Gastroesophageal sphincter (tissue), 4 donors: ENCODE results near the gene MTCL1. TPM values are rescaled to one million over a fixed set of nuclear protein-coding genes. Genes with fewer than 3 reads are reported as not detected.

ENCODE experiments used
- ATAC-seq: fragments of 150-250 bp; one replicate; pipeline ENCODE4 v1.9.1; 2016; ENCODE audit warnings: mild to moderate bottlenecking, moderate library complexity
- H3K27ac ChIP-seq, 4 donors: fragments of 200-600 bp; sonication (generic) in 3 of 4; 1 replicate in 3 of 4; 2 replicates in 1 of 4; pipeline ENCODE4 v1.5.1; 2016 to 2019
- H3K27me3 ChIP-seq: fragments of 200-600 bp; sonication (generic); one replicate; pipeline ENCODE4 v1.5.1; 2019
- H3K36me3 ChIP-seq, 2 donors: fragments of 200-600 bp; sonication (generic); one replicate each; pipeline ENCODE4 v1.5.1; 2019; ENCODE audit warnings: control low read depth in 1 of 2
- H3K4me1 ChIP-seq, 3 donors: fragments of 200-600 bp; sonication (generic); 1 replicate in 2 of 3; 2 replicates in 1 of 3; pipeline ENCODE4 v1.5.1; 2016 to 2019; ENCODE audit warnings: control low read depth in 2 of 3
- H3K4me3 ChIP-seq, 2 donors: fragments of 200-600 bp; sonication (generic); one replicate each; pipeline ENCODE4 v1.5.1; 2019; ENCODE audit warnings: mild to moderate bottlenecking in 1 of 2, moderate library complexity in 1 of 2
- H3K9me3 ChIP-seq, 3 donors: fragments of 200-600 bp; sonication (generic); one replicate each; pipeline ENCODE4 v1.5.1; 2017 to 2019; ENCODE audit warnings: control low read depth in 2 of 3
- EP300 ChIP-seq: sonication (generic); formaldehyde crosslinking; IDR thresholded peaks from one replicate; pipeline ENCODE4 v1.6.1; 2017; ENCODE audit warnings: antibody characterized with exemption, mild to moderate bottlenecking
- POLR2A ChIP-seq, 2 donors: fragments of 450-650 bp; IDR thresholded peaks; one replicate each; pipeline ENCODE4 v1.6.1; 2017; ENCODE audit warnings: antibody characterized with exemption in 2 of 2, mild to moderate bottlenecking in 2 of 2, moderate library complexity in 1 of 2
- POLR2AphosphoS5 ChIP-seq: sonication (generic); formaldehyde crosslinking; IDR thresholded peaks from one replicate; pipeline ENCODE4 v1.6.1; 2017; ENCODE audit warnings: antibody characterized with exemption
- WGBS, 2 donors: methylation state at CpG; one replicate each; pipeline ENCODE4 v1.1.5; 2018; ENCODE audit warnings: low coverage in 1 of 2; 5-methylcytosine and 5-hydroxymethylcytosine counted together
- total RNA-seq, 4 donors: library from RNA; depleted of rRNA; stranded (reverse); fragments of >200 nt; gene quantifications; one replicate each; pipeline ENCODE4 v1.1.0, GENCODE V29; 2016
- TF ChIP-seq, protein P1 (sequence below), 4 experiments: fragments of 200-600 bp in 2 of 4; fragments of 450-650 bp in 2 of 4; sonication (generic) in 1 of 4; IDR thresholded peaks; one replicate each; pipeline ENCODE4 v1.5.1; 2017 to 2019; ENCODE audit warnings: antibody characterized with exemption in 4 of 4, mild to moderate bottlenecking in 2 of 4, moderate library complexity in 2 of 4

Gene MTCL1
- total RNA-seq, 4 donors from 2014 or later: 35.0 to 68.0 (median 51.4) TPM

GRCh38 chr18:8662560-8663255 is 42.6 kb upstream of the MTCL1 start:
- H3K4me1 ChIP-seq: peaks cover 0 to 4% (median 0%) of the 10 kb centered on the region in 3 donors
- H3K27ac ChIP-seq: no peak overlapping the region
- no peak for ATAC-seq
- WGBS, 2 donors: 76 to 88% methylated on average over 6 of the region's 20 CpGs
- TF ChIP-seq POLR2AphosphoS5: no peak
- TF ChIP-seq, protein P1, sequence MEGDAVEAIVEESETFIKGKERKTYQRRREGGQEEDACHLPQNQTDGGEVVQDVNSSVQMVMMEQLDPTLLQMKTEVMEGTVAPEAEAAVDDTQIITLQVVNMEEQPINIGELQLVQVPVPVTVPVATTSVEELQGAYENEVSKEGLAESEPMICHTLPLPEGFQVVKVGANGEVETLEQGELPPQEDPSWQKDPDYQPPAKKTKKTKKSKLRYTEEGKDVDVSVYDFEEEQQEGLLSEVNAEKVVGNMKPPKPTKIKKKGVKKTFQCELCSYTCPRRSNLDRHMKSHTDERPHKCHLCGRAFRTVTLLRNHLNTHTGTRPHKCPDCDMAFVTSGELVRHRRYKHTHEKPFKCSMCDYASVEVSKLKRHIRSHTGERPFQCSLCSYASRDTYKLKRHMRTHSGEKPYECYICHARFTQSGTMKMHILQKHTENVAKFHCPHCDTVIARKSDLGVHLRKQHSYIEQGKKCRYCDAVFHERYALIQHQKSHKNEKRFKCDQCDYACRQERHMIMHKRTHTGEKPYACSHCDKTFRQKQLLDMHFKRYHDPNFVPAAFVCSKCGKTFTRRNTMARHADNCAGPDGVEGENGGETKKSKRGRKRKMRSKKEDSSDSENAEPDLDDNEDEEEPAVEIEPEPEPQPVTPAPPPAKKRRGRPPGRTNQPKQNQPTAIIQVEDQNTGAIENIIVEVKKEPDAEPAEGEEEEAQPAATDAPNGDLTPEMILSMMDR (IDR thresholded peaks at IDR 0.05): no peak
- no peaks in the 10 kb centered on the region for H3K9me3 ChIP-seq
- no peaks in the 10 kb centered on the region for H3K36me3 ChIP-seq
- H3K27me3 ChIP-seq: peaks cover 8% of the 10 kb centered on the region
- H3K4me3 ChIP-seq: no peak overlapping the region

GRCh38 chr18:8667846-8668245 is 37.5 kb upstream of the MTCL1 start:
- TF ChIP-seq POLR2A (IDR thresholded peaks at IDR 0.05): no peak
- TF ChIP-seq, protein P1 (IDR thresholded peaks at IDR 0.05): no peak
- TF ChIP-seq POLR2AphosphoS5: no peak
- no peak for TF ChIP-seq EP300
- Histone ChIP-seq H3K27me3 (peaks cover 7% of the 10 kb centered on the region), H3K27ac (no peak overlapping the region), H3K4me3 (no peak overlapping the region), H3K4me1 (no peaks in the 10 kb centered on the region), H3K9me3 (no peaks in the 10 kb centered on the region), H3K36me3 (no peaks in the 10 kb centered on the region)
- ATAC-seq: no peak
- WGBS, 2 donors: 67 to 91% methylated on average over 1 to 3 of the region's 3 CpGs

DNA sequence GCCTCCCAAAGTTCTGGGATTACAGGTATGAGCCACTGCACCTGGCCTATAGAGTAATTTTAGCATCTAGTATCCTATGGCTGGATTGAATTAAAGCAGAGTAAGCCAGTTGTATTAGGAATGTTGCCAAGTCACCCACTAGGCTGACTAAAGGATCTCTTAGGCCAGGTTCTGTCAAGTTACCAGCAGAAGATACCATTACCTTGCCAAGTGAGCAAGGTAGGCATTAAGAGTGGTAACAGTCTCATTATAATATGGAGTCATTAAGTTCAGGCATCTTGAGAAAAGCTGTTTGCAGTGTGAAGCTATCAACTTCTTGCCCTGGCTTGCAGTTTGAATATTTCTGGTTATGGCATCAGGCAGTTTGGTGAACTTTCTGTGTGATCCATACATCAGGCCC is 37.0 kb upstream of the MTCL1 start:
- Histone ChIP-seq H3K9me3 (no peaks in the 10 kb centered on the region), H3K27ac (no peak overlapping the region), H3K4me3 (no peak overlapping the region), H3K36me3 (no peaks in the 10 kb centered on the region), H3K4me1 (no peaks in the 10 kb centered on the region), H3K27me3 (peaks cover 2% of the 10 kb centered on the region)
- no peak for ATAC-seq
- TF ChIP-seq POLR2A (IDR thresholded peaks at IDR 0.05) (no peak), POLR2AphosphoS5 (no peak), EP300 (no peak)
- TF ChIP-seq, protein P1 (IDR thresholded peaks at IDR 0.05): no peak

- 87 to 89% methylated on average over 4 of the region's 4 CpGs for WGBS, 2 donors
- H3K9me3 ChIP-seq: no peaks in the 10 kb centered on the region
These were observed 35.8 kb upstream of the MTCL1 start for GRCh38 chr18:8669571-8669970.

More at GRCh38 chr18:8669571-8669970, 35.8 kb upstream of the MTCL1 start:
- no peak overlapping the region for H3K27ac ChIP-seq
- H3K36me3 ChIP-seq: no peaks in the 10 kb centered on the region
- no peaks in the 10 kb centered on the region for H3K4me1 ChIP-seq
- ATAC-seq: no peak
- H3K27me3 ChIP-seq: no peaks in the 10 kb centered on the region
- H3K4me3 ChIP-seq: no peak overlapping the region
- TF ChIP-seq POLR2A (IDR thresholded peaks at IDR 0.05) (no peak), POLR2AphosphoS5 (no peak), EP300 (no peak)
- TF ChIP-seq, protein P1 (IDR thresholded peaks at IDR 0.05): no peak
